ENCODE data around the gene ZNF664. TPM values are rescaled to one million over a fixed set of nuclear protein-coding genes. Genes with fewer than 3 reads are reported as not detected.

The ZNF664 gene
- total and polyA plus RNA-seq, 10 of the 15 experiments (the other 5 are each of a cell fraction or from before 2014, with no cell fraction given): 1.8 to 65.6 (median 30.8) TPM

GRCh38 chr12:124001343-124001742, 28.3 kb downstream of the ZNF664 start (continued):
- no peak for TF ChIP-seq FOXM1 (IDR thresholded peaks at IDR 0.05; ENCODE audit: low read depth, low read length)
- no peak for TF ChIP-seq GABPA (IDR thresholded peaks at IDR 0.05; ENCODE audit: low read depth)

- Histone ChIP-seq H3K27me3 (replicated peaks in 1 of 2; ENCODE audit: control insufficient read depth in 2 of 2, insufficient read depth in 2 of 2, low read length in 1 of 2) (no peaks in the 10 kb centered on the region), H3K4me3 (no peak overlapping the region), H3K27ac (ENCODE audit: control insufficient read depth, insufficient read depth) (no peak overlapping the region), H3K36me3 (ENCODE audit: control insufficient read depth in 2 of 2, insufficient read depth in 2 of 2, low read length in 1 of 2) (peaks cover 7 to 12% of the 10 kb centered on the region in 2 experiments), H2AFZ (ENCODE audit: control insufficient read depth, low read depth, low read length) (no peak overlapping the region), H3K9me3 (replicated peaks; ENCODE audit: control insufficient read depth, insufficient read depth, low read length) (no peaks in the 10 kb centered on the region), H3K9ac (ENCODE audit: control insufficient read depth, insufficient read depth, low read length) (no peak overlapping the region), H3K4me1 (ENCODE audit: control insufficient read depth, insufficient read depth, low read length) (peaks cover 14% of the 10 kb centered on the region), H3K4me2 (ENCODE audit: control insufficient read depth, insufficient read depth) (no peak overlapping the region), H4K20me1 (ENCODE audit: control insufficient read depth, insufficient read depth) (no peaks in the 10 kb centered on the region; the same call in 1 of the 2 replicates), H3K79me2 (ENCODE audit: control insufficient read depth, insufficient read depth, low read length) (no peaks in the 10 kb centered on the region; the same call in 1 of the 2 replicates)
- SMC1A ChIA-PET (ENCODE audit: uncharacterized antibody, unreplicated experiment): interaction anchor here (1.2 kb wide), 1 partner anchor 16 kb away, joined by 4 read pairs; no protein-coding TSS in a partner anchor
- CTCF ChIA-PET: no interaction called here
- WGBS (ENCODE audit: insufficient coverage, insufficient replicate concordance, low lambda C conversion rate, missing lambda C conversion rate): 98% methylated on average over 6 of the region's 6 CpGs
- intact Hi-C loops (cut with micrococcal nuclease; ENCODE audit: unreplicated experiment) (no loop called here), in situ Hi-C loops (cut with MboI) (no loop called here)
- no peak for DNase-seq (ENCODE audit: low read depth, low spot score)
- RAD21 ChIA-PET (ENCODE audit: unreplicated experiment): no interaction called here
- no peak for FAIRE-seq
- BruUV-seq (replicated peaks): no TSS peak
- no peak for ATAC-seq
- no peak for TF ChIP-seq CHD4 (IDR thresholded peaks at IDR 0.05)
- no peak for TF ChIP-seq ZBTB4 (CRISPR knock-in tag; IDR thresholded peaks at IDR 0.05)
- no peak for TF ChIP-seq IKZF1 (conservative IDR thresholded peaks at IDR 0.05)
- TF ChIP-seq, protein P1, sequence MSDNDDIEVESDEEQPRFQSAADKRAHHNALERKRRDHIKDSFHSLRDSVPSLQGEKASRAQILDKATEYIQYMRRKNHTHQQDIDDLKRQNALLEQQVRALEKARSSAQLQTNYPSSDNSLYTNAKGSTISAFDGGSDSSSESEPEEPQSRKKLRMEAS (IDR thresholded peaks at IDR 0.05; ENCODE audit: low read depth, low read length): no peak
- no peak for TF ChIP-seq BHLHE40 (IDR thresholded peaks at IDR 0.05; ENCODE audit: borderline replicate concordance in 1 of 2, low read depth in 2 of 2, low read length in 1 of 2)
- no peak for TF ChIP-seq RBBP5 (conservative IDR thresholded peaks at IDR 0.05)
- TF ChIP-seq, protein P2, sequence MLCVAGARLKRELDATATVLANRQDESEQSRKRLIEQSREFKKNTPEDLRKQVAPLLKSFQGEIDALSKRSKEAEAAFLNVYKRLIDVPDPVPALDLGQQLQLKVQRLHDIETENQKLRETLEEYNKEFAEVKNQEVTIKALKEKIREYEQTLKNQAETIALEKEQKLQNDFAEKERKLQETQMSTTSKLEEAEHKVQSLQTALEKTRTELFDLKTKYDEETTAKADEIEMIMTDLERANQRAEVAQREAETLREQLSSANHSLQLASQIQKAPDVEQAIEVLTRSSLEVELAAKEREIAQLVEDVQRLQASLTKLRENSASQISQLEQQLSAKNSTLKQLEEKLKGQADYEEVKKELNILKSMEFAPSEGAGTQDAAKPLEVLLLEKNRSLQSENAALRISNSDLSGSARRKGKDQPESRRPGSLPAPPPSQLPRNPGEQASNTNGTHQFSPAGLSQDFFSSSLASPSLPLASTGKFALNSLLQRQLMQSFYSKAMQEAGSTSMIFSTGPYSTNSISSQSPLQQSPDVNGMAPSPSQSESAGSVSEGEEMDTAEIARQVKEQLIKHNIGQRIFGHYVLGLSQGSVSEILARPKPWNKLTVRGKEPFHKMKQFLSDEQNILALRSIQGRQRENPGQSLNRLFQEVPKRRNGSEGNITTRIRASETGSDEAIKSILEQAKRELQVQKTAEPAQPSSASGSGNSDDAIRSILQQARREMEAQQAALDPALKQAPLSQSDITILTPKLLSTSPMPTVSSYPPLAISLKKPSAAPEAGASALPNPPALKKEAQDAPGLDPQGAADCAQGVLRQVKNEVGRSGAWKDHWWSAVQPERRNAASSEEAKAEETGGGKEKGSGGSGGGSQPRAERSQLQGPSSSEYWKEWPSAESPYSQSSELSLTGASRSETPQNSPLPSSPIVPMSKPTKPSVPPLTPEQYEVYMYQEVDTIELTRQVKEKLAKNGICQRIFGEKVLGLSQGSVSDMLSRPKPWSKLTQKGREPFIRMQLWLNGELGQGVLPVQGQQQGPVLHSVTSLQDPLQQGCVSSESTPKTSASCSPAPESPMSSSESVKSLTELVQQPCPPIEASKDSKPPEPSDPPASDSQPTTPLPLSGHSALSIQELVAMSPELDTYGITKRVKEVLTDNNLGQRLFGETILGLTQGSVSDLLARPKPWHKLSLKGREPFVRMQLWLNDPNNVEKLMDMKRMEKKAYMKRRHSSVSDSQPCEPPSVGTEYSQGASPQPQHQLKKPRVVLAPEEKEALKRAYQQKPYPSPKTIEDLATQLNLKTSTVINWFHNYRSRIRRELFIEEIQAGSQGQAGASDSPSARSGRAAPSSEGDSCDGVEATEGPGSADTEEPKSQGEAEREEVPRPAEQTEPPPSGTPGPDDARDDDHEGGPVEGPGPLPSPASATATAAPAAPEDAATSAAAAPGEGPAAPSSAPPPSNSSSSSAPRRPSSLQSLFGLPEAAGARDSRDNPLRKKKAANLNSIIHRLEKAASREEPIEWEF (IDR thresholded peaks at IDR 0.05; ENCODE audit: insufficient replicate concordance, low read depth, low read length): no peak
- TF ChIP-seq STAT1 (conservative IDR thresholded peaks at IDR 0.05): no peak
- no peak for TF ChIP-seq POLR2A (IDR thresholded peaks at IDR 0.05; ENCODE audit: low read depth, low read length)
- TF ChIP-seq PBX3 (IDR thresholded peaks at IDR 0.05; ENCODE audit: insufficient replicate concordance, low read depth, low read length): no peak
- TF ChIP-seq CBX5 (IDR thresholded peaks at IDR 0.05; ENCODE audit: low read depth): no peak
- POLR2A ChIA-PET: no interaction called here
These were observed 29.1 kb downstream of the ZNF664 start for GRCh38 chr12:124002021-124002644.

All from GM12878 (cell line).